Measurements from ENCODE around the gene XRRA1.
"Not testable (repeated sequence)": the region's sequence is repeated elsewhere in the genome, so short reads cannot be mapped to it uniquely, and the experiment has no call there.

The XRRA1 gene

DNA sequence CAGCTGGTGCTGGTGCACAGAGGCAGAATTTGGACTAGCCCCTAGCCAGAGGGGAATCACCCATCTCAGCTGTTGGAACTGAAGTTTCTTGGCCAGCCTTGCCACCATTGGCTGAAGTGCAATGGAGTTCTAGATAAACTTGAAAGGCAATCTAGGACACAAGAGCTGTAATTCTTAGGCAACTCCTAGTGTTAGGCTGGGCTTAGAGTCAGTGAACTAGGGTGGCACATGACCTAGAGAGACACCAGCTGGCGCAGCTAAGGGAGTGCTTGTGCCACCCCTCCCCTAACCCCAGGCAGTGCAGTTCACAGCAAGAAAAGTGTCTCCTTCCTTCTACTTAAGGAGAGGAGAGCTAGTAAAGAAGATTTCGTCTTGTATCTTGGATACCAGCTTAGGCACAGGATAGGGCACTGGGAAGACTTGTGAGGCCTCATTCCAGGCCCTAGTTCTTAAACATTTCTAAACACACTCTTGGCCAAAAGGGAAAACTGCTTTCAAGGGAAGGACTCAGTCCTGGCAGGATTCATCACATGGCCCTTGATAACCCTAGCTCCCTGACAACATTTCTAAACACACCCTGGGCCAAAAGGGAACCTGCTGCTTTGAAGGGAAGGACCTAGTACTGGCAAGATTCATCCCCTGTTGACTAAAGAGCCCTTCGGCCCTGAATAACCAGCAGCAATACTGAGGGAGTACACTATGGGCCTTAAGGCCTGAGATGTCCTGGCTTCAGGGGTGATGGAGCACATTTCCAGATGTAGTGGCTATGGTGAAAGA lies 53.4 kb downstream of the XRRA1 start:
- no peak for TF ChIP-seq ZNF274 (IDR thresholded peaks at IDR 0.05; ENCODE audit: low read depth, low read length)
- no peak for TF ChIP-seq YY1 (IDR thresholded peaks at IDR 0.05; ENCODE audit: insufficient read depth, insufficient read length)
- TF ChIP-seq SUZ12 (IDR thresholded peaks at IDR 0.05; ENCODE audit: extremely low read depth, insufficient read depth, insufficient read length), result no peak

DNA sequence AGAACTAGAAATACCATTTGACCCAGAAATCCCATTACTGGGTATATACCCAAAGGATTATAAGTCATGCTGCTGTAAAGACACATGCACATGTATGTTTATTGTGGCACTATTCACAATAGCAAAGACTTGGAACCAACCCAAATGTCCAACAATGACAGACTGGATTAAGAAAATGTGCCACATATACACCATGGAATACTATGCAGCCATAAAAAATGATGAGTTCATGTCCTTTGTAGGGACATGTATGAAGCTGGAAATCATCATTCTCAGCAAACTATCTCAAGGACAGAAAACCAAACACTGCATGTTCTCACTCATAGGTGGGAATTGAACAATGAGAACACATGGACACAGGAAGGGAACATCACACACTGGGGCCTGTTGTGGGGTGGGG lies 55.9 kb downstream of the XRRA1 start:
- not testable (repeated sequence) for H3K9me3 ChIP-seq (ENCODE audit: insufficient read depth, low read length); H3K9ac ChIP-seq (ENCODE audit: insufficient read length, low read depth); H3K4me1 ChIP-seq (ENCODE audit: insufficient read depth, insufficient read length); DNase-seq (ENCODE audit: low read depth, low spot score); H3K4me3 ChIP-seq (ENCODE audit: insufficient read length, low read depth); H3K36me3 ChIP-seq (ENCODE audit: insufficient read depth, insufficient read length, low read length); H3K27me3 ChIP-seq (ENCODE audit: insufficient read depth, insufficient read length)

More for the DNA sequence above, 53.4 kb downstream of the XRRA1 start:
- Histone ChIP-seq H3K36me3 (ENCODE audit: insufficient read depth, insufficient read length, low read length) (peaks cover 5% of the 10 kb centered on the region), H3K4me3 (ENCODE audit: insufficient read length, low read depth) (no peak overlapping the region), H3K4me1 (ENCODE audit: insufficient read depth, insufficient read length) (no peaks in the 10 kb centered on the region), H3K27me3 (ENCODE audit: insufficient read depth, insufficient read length) (no peaks in the 10 kb centered on the region), H3K9ac (ENCODE audit: insufficient read length, low read depth) (no peak overlapping the region), H3K9me3 (ENCODE audit: insufficient read depth, low read length) (no peaks in the 10 kb centered on the region)
- DNase-seq (ENCODE audit: low read depth, low spot score), result no peak

DNA sequence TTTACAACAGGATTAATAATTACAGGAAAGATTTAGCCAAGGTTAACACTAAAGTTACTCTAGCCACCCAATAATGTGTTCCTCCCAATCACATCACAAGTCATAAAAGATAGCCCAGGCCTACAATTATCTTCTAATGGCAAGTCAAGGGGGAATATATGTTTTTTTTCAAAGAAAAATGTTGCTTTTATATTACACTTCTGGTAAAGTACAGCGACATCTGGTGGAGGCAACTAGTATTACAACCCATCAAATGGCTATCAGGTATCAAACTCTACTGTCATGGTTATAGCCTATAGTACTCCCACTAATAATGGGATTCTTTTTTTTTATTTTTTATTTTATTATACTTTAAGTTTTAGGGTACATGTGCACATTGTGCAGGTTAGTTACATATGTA lies 71.8 kb downstream of the XRRA1 start:
- Histone ChIP-seq H3K4me3 (ENCODE audit: insufficient read length, low read depth) (no peak overlapping the region), H3K36me3 (ENCODE audit: insufficient read depth, insufficient read length, low read length) (peaks cover 10% of the 10 kb centered on the region), H3K9me3 (ENCODE audit: insufficient read depth, low read length) (peaks cover 25% of the 10 kb centered on the region), H3K27me3 (ENCODE audit: insufficient read depth, insufficient read length) (no peaks in the 10 kb centered on the region), H3K4me1 (ENCODE audit: insufficient read depth, insufficient read length) (no peaks in the 10 kb centered on the region), H3K9ac (ENCODE audit: insufficient read length, low read depth) (no peak overlapping the region)
- peak; percentile 25 for DNase-seq (ENCODE audit: low read depth, low spot score)
- TF ChIP-seq ZNF274 (IDR thresholded peaks at IDR 0.05; ENCODE audit: low read depth, low read length) (no peak), SUZ12 (IDR thresholded peaks at IDR 0.05; ENCODE audit: extremely low read depth, insufficient read depth, insufficient read length) (no peak), YY1 (IDR thresholded peaks at IDR 0.05; ENCODE audit: insufficient read depth, insufficient read length) (no peak)

GRCh38 chr11:74871037-74871436 lies 77.9 kb downstream of the XRRA1 start:
- Histone ChIP-seq H3K36me3 (ENCODE audit: insufficient read depth, insufficient read length, low read length) (peaks cover 23% of the 10 kb centered on the region), H3K9me3 (ENCODE audit: insufficient read depth, low read length) (peaks cover 68% of the 10 kb centered on the region), H3K4me3 (ENCODE audit: insufficient read length, low read depth) (no peak overlapping the region), H3K4me1 (ENCODE audit: insufficient read depth, insufficient read length) (no peaks in the 10 kb centered on the region), H3K9ac (ENCODE audit: insufficient read length, low read depth) (no peak overlapping the region), H3K27me3 (ENCODE audit: insufficient read depth, insufficient read length) (no peaks in the 10 kb centered on the region)
- no peak for DNase-seq (ENCODE audit: low read depth, low spot score)
- TF ChIP-seq ZNF274 (IDR thresholded peaks at IDR 0.05; ENCODE audit: low read depth, low read length) (no peak), YY1 (IDR thresholded peaks at IDR 0.05; ENCODE audit: insufficient read depth, insufficient read length) (no peak), SUZ12 (IDR thresholded peaks at IDR 0.05; ENCODE audit: extremely low read depth, insufficient read depth, insufficient read length) (no peak)

DNA sequence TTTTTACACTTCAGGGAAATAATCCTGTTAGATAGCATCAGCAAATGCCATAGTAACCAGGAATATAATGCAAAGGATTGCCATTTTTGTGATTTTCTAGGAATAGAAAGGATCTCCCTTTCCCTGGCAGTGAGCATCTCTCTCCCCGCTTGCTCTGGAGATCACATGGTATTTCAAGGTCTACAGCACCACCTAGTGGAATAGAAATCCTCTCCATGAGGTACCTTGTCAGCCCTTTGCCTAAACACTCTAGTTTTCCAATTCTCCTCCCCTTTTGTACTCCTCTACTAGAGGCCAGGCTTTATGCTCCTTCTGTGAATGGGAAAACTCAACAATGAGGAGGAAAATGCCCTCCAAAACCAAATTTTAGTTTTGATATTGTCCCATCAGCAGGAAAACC lies 78.4 kb downstream of the XRRA1 start:
- Histone ChIP-seq H3K36me3 (ENCODE audit: insufficient read depth, insufficient read length, low read length) (peaks cover 24% of the 10 kb centered on the region), H3K27me3 (ENCODE audit: insufficient read depth, insufficient read length) (no peaks in the 10 kb centered on the region), H3K9me3 (ENCODE audit: insufficient read depth, low read length) (peaks cover 72% of the 10 kb centered on the region), H3K4me3 (ENCODE audit: insufficient read length, low read depth) (no peak overlapping the region), H3K4me1 (ENCODE audit: insufficient read depth, insufficient read length) (no peaks in the 10 kb centered on the region), H3K9ac (ENCODE audit: insufficient read length, low read depth) (no peak overlapping the region)
- TF ChIP-seq SUZ12 (IDR thresholded peaks at IDR 0.05; ENCODE audit: extremely low read depth, insufficient read depth, insufficient read length) (no peak), YY1 (IDR thresholded peaks at IDR 0.05; ENCODE audit: insufficient read depth, insufficient read length) (no peak), ZNF274 (IDR thresholded peaks at IDR 0.05; ENCODE audit: low read depth, low read length) (no peak)
- peak; percentile 49 for DNase-seq (ENCODE audit: low read depth, low spot score)

GRCh38 chr11:74866557-74866956 lies 82.3 kb downstream of the XRRA1 start:
- Histone ChIP-seq H3K36me3 (ENCODE audit: insufficient read depth, insufficient read length, low read length) (peaks cover 43% of the 10 kb centered on the region), H3K4me1 (ENCODE audit: insufficient read depth, insufficient read length) (no peaks in the 10 kb centered on the region), H3K9me3 (ENCODE audit: insufficient read depth, low read length) (peaks cover 70% of the 10 kb centered on the region), H3K27me3 (ENCODE audit: insufficient read depth, insufficient read length) (no peaks in the 10 kb centered on the region), H3K4me3 (ENCODE audit: insufficient read length, low read depth) (no peak overlapping the region), H3K9ac (ENCODE audit: insufficient read length, low read depth) (no peak overlapping the region)
- no peak for TF ChIP-seq YY1 (IDR thresholded peaks at IDR 0.05; ENCODE audit: insufficient read depth, insufficient read length)
- no peak for TF ChIP-seq SUZ12 (IDR thresholded peaks at IDR 0.05; ENCODE audit: extremely low read depth, insufficient read depth, insufficient read length)
- no peak for TF ChIP-seq ZNF274 (IDR thresholded peaks at IDR 0.05; ENCODE audit: low read depth, low read length)
- DNase-seq (ENCODE audit: low read depth, low spot score), result no peak

GRCh38 chr11:74863410-74863809 lies 85.5 kb downstream of the XRRA1 start:
- no peak for DNase-seq (ENCODE audit: low read depth, low spot score)
- TF ChIP-seq SUZ12 (IDR thresholded peaks at IDR 0.05; ENCODE audit: extremely low read depth, insufficient read depth, insufficient read length) (no peak), ZNF274 (IDR thresholded peaks at IDR 0.05; ENCODE audit: low read depth, low read length) (no peak)
- Histone ChIP-seq H3K9me3 (ENCODE audit: insufficient read depth, low read length) (peaks cover 59% of the 10 kb centered on the region), H3K4me1 (ENCODE audit: insufficient read depth, insufficient read length) (no peaks in the 10 kb centered on the region), H3K36me3 (ENCODE audit: insufficient read depth, insufficient read length, low read length) (peaks cover 56% of the 10 kb centered on the region), H3K27me3 (ENCODE audit: insufficient read depth, insufficient read length) (no peaks in the 10 kb centered on the region), H3K4me3 (ENCODE audit: insufficient read length, low read depth) (no peak overlapping the region), H3K9ac (ENCODE audit: insufficient read length, low read depth) (no peak overlapping the region)
